Stimulated activated CD4-positive, alpha-beta T cell treated with anti-CD3 and anti-CD28 coated beads, Interleukin-4, amount 100 ng/mL, for 24 hours (primary cell): ENCODE measurements around the gene DAZAP1.

Experiments
- DNase-seq: peaks from one replicate; pipeline ENCODE4 v3.0.0-alpha.2; 2020

Gene DAZAP1

GRCh38 chr19:1445932-1446712 is 38.7 kb downstream of the DAZAP1 start:
- DNase-seq: no peak

- no peak for DNase-seq
Measured at GRCh38 chr19:1446713-1447481, 39.5 kb downstream of the DAZAP1 start.

- no peak for DNase-seq
Measured at GRCh38 chr19:1447504-1447903, 40.1 kb downstream of the DAZAP1 start.

GRCh38 chr19:1447944-1448343 is 40.6 kb downstream of the DAZAP1 start:
- no peak for DNase-seq

- DNase-seq: no peak
Measured at GRCh38 chr19:1449467-1450442, 42.4 kb downstream of the DAZAP1 start, which contains the start of gene APC2. Gene APC2, plus strand, starts transcription at chr19:1450121. Its CDS starts 2,881 bp downstream, at chr19:1453002.

GRCh38 chr19:1450735-1451731 is 43.6 kb downstream of the DAZAP1 start:
- DNase-seq: no peak

- no peak for DNase-seq
Measured at GRCh38 chr19:1451916-1452801, 44.8 kb downstream of the DAZAP1 start.

GRCh38 chr19:1452802-1453524 is 45.6 kb downstream of the DAZAP1 start:
- no peak for DNase-seq

- no peak for DNase-seq
Measured at GRCh38 chr19:1453525-1454364, 46.4 kb downstream of the DAZAP1 start.

- DNase-seq: no peak
Measured at GRCh38 chr19:1455002-1455335, 47.6 kb downstream of the DAZAP1 start.

GRCh38 chr19:1455336-1456120 is 48.1 kb downstream of the DAZAP1 start:
- peak; percentile 48 for DNase-seq

- DNase-seq: no peak
Measured at GRCh38 chr19:1456121-1456900, 48.9 kb downstream of the DAZAP1 start.

GRCh38 chr19:1457031-1457739 is 49.8 kb downstream of the DAZAP1 start:
- DNase-seq: no peak

- DNase-seq: no peak
Measured at GRCh38 chr19:1457892-1458291, 50.5 kb downstream of the DAZAP1 start.

GRCh38 chr19:1459479-1459878 is 52.1 kb downstream of the DAZAP1 start:
- no peak for DNase-seq
